ENCODE results near the gene SPTBN1.

Gene SPTBN1

GRCh38 chr2:54657664-54658083 lies 201.5 kb downstream of the SPTBN1 start:
- Mint-ChIP-seq H3K4me3 (peak overlapping the region; percentile 44), H3K27me3 (ENCODE audit: low read depth) (no peaks in the 10 kb centered on the region), H3K36me3 (ENCODE audit: low read depth) (peaks cover 79% of the 10 kb centered on the region), H3K27ac (no peak overlapping the region), H3K4me1 (ENCODE audit: low read depth) (peaks cover 30% of the 10 kb centered on the region), H3K9me3 (no peaks in the 10 kb centered on the region)

- Mint-ChIP-seq H3K4me3 (peak overlapping the region; percentile 54), H3K27ac (peak overlapping the region; percentile 64), H3K9me3 (no peaks in the 10 kb centered on the region), H3K27me3 (ENCODE audit: low read depth) (no peaks in the 10 kb centered on the region), H3K4me1 (ENCODE audit: low read depth) (peaks cover 24% of the 10 kb centered on the region), H3K36me3 (ENCODE audit: low read depth) (peaks cover 78% of the 10 kb centered on the region)
Measured at GRCh38 chr2:54658564-54659071, 202.5 kb downstream of the SPTBN1 start.

- Mint-ChIP-seq H3K9me3 (no peaks in the 10 kb centered on the region), H3K4me3 (no peak overlapping the region), H3K27me3 (ENCODE audit: low read depth) (no peaks in the 10 kb centered on the region)
Measured at GRCh38 chr2:54659527-54659926, 203.4 kb downstream of the SPTBN1 start.

GRCh38 chr2:54660752-54661151 lies 204.6 kb downstream of the SPTBN1 start:
- Mint-ChIP-seq H3K27ac (no peak overlapping the region), H3K27me3 (ENCODE audit: low read depth) (no peaks in the 10 kb centered on the region), H3K4me1 (ENCODE audit: low read depth) (peaks cover 32% of the 10 kb centered on the region), H3K36me3 (ENCODE audit: low read depth) (peaks cover 78% of the 10 kb centered on the region), H3K4me3 (no peak overlapping the region), H3K9me3 (no peaks in the 10 kb centered on the region)

More at GRCh38 chr2:54659527-54659926, 203.4 kb downstream of the SPTBN1 start:
- peaks cover 80% of the 10 kb centered on the region for H3K36me3 Mint-ChIP-seq (ENCODE audit: low read depth)
- H3K27ac Mint-ChIP-seq: no peak overlapping the region
- peaks cover 24% of the 10 kb centered on the region for H3K4me1 Mint-ChIP-seq (ENCODE audit: low read depth)

- no peaks in the 10 kb centered on the region for H3K9me3 Mint-ChIP-seq
- H3K4me3 Mint-ChIP-seq: no peak overlapping the region
- no peaks in the 10 kb centered on the region for H3K27me3 Mint-ChIP-seq (ENCODE audit: low read depth)
- H3K36me3 Mint-ChIP-seq (ENCODE audit: low read depth): peaks cover 81% of the 10 kb centered on the region
- H3K4me1 Mint-ChIP-seq (ENCODE audit: low read depth): peaks cover 23% of the 10 kb centered on the region
- H3K27ac Mint-ChIP-seq: no peak overlapping the region
Measured at GRCh38 chr2:54663424-54664030, 207.4 kb downstream of the SPTBN1 start.

GRCh38 chr2:54664238-54664786 lies 208.2 kb downstream of the SPTBN1 start:
- peaks cover 18% of the 10 kb centered on the region for H3K4me1 Mint-ChIP-seq (ENCODE audit: low read depth)
- H3K9me3 Mint-ChIP-seq: no peaks in the 10 kb centered on the region
- H3K27me3 Mint-ChIP-seq (ENCODE audit: low read depth): no peaks in the 10 kb centered on the region
- H3K4me3 Mint-ChIP-seq: no peak overlapping the region
- H3K27ac Mint-ChIP-seq: peak overlapping the region; percentile 39
- peaks cover 79% of the 10 kb centered on the region for H3K36me3 Mint-ChIP-seq (ENCODE audit: low read depth)

- Mint-ChIP-seq H3K9me3 (no peaks in the 10 kb centered on the region), H3K27ac (peak overlapping the region; percentile 73), H3K4me3 (no peak overlapping the region), H3K27me3 (ENCODE audit: low read depth) (no peaks in the 10 kb centered on the region), H3K36me3 (ENCODE audit: low read depth) (peaks cover 77% of the 10 kb centered on the region), H3K4me1 (ENCODE audit: low read depth) (peaks cover 20% of the 10 kb centered on the region)
Measured at GRCh38 chr2:54665436-54665856, 209.3 kb downstream of the SPTBN1 start.

GRCh38 chr2:54666131-54666633 lies 210.1 kb downstream of the SPTBN1 start:
- no peak overlapping the region for H3K4me3 Mint-ChIP-seq
- H3K27me3 Mint-ChIP-seq (ENCODE audit: low read depth): no peaks in the 10 kb centered on the region
- H3K27ac Mint-ChIP-seq: no peak overlapping the region
- H3K4me1 Mint-ChIP-seq (ENCODE audit: low read depth): peaks cover 24% of the 10 kb centered on the region
- H3K9me3 Mint-ChIP-seq: no peaks in the 10 kb centered on the region
- H3K36me3 Mint-ChIP-seq (ENCODE audit: low read depth): peaks cover 78% of the 10 kb centered on the region

- Mint-ChIP-seq H3K4me1 (ENCODE audit: low read depth) (peaks cover 24% of the 10 kb centered on the region), H3K27me3 (ENCODE audit: low read depth) (no peaks in the 10 kb centered on the region), H3K9me3 (no peaks in the 10 kb centered on the region), H3K4me3 (no peak overlapping the region), H3K27ac (no peak overlapping the region), H3K36me3 (ENCODE audit: low read depth) (peaks cover 74% of the 10 kb centered on the region)
Measured at GRCh38 chr2:54666634-54667265, 210.6 kb downstream of the SPTBN1 start.

GRCh38 chr2:54667266-54667639 lies 211.1 kb downstream of the SPTBN1 start:
- no peaks in the 10 kb centered on the region for H3K9me3 Mint-ChIP-seq
- no peak overlapping the region for H3K4me3 Mint-ChIP-seq
- H3K27ac Mint-ChIP-seq: no peak overlapping the region
- H3K36me3 Mint-ChIP-seq (ENCODE audit: low read depth): peaks cover 71% of the 10 kb centered on the region
- H3K4me1 Mint-ChIP-seq (ENCODE audit: low read depth): peaks cover 26% of the 10 kb centered on the region
- no peaks in the 10 kb centered on the region for H3K27me3 Mint-ChIP-seq (ENCODE audit: low read depth)

- H3K4me1 Mint-ChIP-seq (ENCODE audit: low read depth): peaks cover 31% of the 10 kb centered on the region
- H3K27ac Mint-ChIP-seq: no peak overlapping the region
- H3K4me3 Mint-ChIP-seq: no peak overlapping the region
- no peaks in the 10 kb centered on the region for H3K27me3 Mint-ChIP-seq (ENCODE audit: low read depth)
- peaks cover 69% of the 10 kb centered on the region for H3K36me3 Mint-ChIP-seq (ENCODE audit: low read depth)
- H3K9me3 Mint-ChIP-seq: no peaks in the 10 kb centered on the region
Measured at GRCh38 chr2:54667726-54668650, 211.9 kb downstream of the SPTBN1 start.

- H3K27ac Mint-ChIP-seq: no peak overlapping the region
- peaks cover 70% of the 10 kb centered on the region for H3K36me3 Mint-ChIP-seq (ENCODE audit: low read depth)
- H3K4me3 Mint-ChIP-seq: no peak overlapping the region
- no peaks in the 10 kb centered on the region for H3K9me3 Mint-ChIP-seq
- peaks cover 3% of the 10 kb centered on the region for H3K27me3 Mint-ChIP-seq (ENCODE audit: low read depth)
- peaks cover 38% of the 10 kb centered on the region for H3K4me1 Mint-ChIP-seq (ENCODE audit: low read depth)
Measured at GRCh38 chr2:54668711-54669110, 212.6 kb downstream of the SPTBN1 start.

GRCh38 chr2:54669677-54670484 lies 213.8 kb downstream of the SPTBN1 start:
- Mint-ChIP-seq H3K4me1 (ENCODE audit: low read depth) (peaks cover 41% of the 10 kb centered on the region), H3K4me3 (no peak overlapping the region), H3K27ac (no peak overlapping the region), H3K9me3 (no peaks in the 10 kb centered on the region), H3K27me3 (ENCODE audit: low read depth) (peaks cover 9% of the 10 kb centered on the region), H3K36me3 (ENCODE audit: low read depth) (peaks cover 60% of the 10 kb centered on the region)

Measured in T-helper 1 cell treated with Interleukin-12 subunit alpha and Interleukin-12 subunit beta and Interleukin-4 antibody, amounts not matched to agents 30 μg/mL and 1 μg/mL, for 36 hours (primary cell).